Measurements from ENCODE around the gene INTS12.

The INTS12 gene

GRCh38 chr4:105662935-105663675 is 45.4 kb downstream of the INTS12 start:
- Histone ChIP-seq H3K4me1 (ENCODE audit: control insufficient read depth in 1 of 2, insufficient read depth in 1 of 2, low read depth in 1 of 2, low read length in 1 of 2) (no peaks in the 10 kb centered on the region), H3K27ac (no peak overlapping the region), H3K4me3 (ENCODE audit: low read depth in 1 of 2, low read length in 1 of 2) (no peak overlapping the region), H3K36me3 (no peaks in the 10 kb centered on the region), H3K27me3 (no peaks in the 10 kb centered on the region), H3K9me3 (no peaks in the 10 kb centered on the region)
- TF ChIP-seq, protein P1, sequence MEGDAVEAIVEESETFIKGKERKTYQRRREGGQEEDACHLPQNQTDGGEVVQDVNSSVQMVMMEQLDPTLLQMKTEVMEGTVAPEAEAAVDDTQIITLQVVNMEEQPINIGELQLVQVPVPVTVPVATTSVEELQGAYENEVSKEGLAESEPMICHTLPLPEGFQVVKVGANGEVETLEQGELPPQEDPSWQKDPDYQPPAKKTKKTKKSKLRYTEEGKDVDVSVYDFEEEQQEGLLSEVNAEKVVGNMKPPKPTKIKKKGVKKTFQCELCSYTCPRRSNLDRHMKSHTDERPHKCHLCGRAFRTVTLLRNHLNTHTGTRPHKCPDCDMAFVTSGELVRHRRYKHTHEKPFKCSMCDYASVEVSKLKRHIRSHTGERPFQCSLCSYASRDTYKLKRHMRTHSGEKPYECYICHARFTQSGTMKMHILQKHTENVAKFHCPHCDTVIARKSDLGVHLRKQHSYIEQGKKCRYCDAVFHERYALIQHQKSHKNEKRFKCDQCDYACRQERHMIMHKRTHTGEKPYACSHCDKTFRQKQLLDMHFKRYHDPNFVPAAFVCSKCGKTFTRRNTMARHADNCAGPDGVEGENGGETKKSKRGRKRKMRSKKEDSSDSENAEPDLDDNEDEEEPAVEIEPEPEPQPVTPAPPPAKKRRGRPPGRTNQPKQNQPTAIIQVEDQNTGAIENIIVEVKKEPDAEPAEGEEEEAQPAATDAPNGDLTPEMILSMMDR (IDR thresholded peaks at IDR 0.05): no peak

DNA sequence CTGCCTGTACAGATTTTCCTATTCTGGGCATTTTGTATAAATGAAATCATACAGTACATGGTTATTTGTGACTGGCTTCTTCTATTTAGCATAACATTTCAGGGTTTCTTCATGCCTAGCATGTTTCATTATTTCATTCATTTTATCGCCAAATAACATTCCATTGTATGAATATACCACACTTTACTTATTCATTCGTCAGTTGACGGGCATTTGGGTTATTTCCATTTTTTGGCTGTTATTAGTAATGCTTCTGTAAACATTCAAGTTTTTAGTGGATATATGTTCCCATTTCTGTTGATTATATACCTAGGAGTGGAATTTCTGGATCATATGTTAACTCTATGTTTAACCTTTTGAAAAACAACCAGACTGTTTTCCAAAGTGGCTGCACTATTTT is 47.5 kb downstream of the INTS12 start:
- no peaks in the 10 kb centered on the region for H3K9me3 ChIP-seq
- H3K4me1 ChIP-seq (ENCODE audit: control insufficient read depth in 1 of 2, insufficient read depth in 1 of 2, low read depth in 1 of 2, low read length in 1 of 2): no peaks in the 10 kb centered on the region
- TF ChIP-seq, protein P1 (IDR thresholded peaks at IDR 0.05): no peak
- H3K27ac ChIP-seq: no peak overlapping the region
- H3K4me3 ChIP-seq (ENCODE audit: low read depth in 1 of 2, low read length in 1 of 2): no peak overlapping the region
- no peaks in the 10 kb centered on the region for H3K27me3 ChIP-seq
- no peaks in the 10 kb centered on the region for H3K36me3 ChIP-seq

- Histone ChIP-seq H3K4me3 (ENCODE audit: low read depth in 1 of 2, low read length in 1 of 2) (no peak overlapping the region), H3K9me3 (no peaks in the 10 kb centered on the region), H3K36me3 (no peaks in the 10 kb centered on the region), H3K4me1 (ENCODE audit: control insufficient read depth in 1 of 2, insufficient read depth in 1 of 2, low read depth in 1 of 2, low read length in 1 of 2) (no peaks in the 10 kb centered on the region), H3K27me3 (no peaks in the 10 kb centered on the region), H3K27ac (no peak overlapping the region)
- TF ChIP-seq, protein P1 (IDR thresholded peaks at IDR 0.05): no peak
Observed at GRCh38 chr4:105659190-105659589, 49.3 kb downstream of the INTS12 start.

DNA sequence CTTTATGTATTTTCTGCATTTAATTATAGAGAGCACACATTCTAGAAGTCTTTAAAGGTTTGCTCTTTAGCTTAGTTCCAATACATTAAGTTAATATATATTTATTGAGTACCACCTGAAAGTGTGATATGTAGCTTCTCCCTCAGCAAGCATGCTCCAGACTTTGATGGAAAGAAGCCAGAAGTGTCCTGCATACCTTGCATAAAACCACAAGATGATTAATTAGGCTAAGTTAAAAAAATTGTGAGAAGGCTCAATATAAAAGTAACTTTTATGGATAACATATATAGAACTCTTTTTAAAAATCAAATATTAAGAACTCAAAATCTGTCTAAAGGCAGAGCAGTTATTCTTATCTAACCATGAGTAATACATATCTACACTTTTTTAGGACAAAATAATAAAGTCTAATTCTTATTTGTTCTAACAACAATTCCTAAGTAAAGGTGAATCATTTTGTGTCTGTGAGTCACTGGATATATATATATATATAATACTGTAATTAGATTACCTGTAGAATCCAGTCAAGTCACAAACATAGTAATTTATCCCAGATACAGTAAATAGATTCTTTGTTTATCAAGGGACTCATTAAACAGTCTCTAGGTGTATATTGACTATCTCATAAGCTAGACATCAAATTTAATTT is 51.2 kb downstream of the INTS12 start:
- Histone ChIP-seq H3K4me1 (ENCODE audit: control insufficient read depth in 1 of 2, insufficient read depth in 1 of 2, low read depth in 1 of 2, low read length in 1 of 2) (no peaks in the 10 kb centered on the region), H3K27me3 (no peaks in the 10 kb centered on the region), H3K36me3 (no peaks in the 10 kb centered on the region), H3K9me3 (no peaks in the 10 kb centered on the region), H3K27ac (no peak overlapping the region), H3K4me3 (ENCODE audit: low read depth in 1 of 2, low read length in 1 of 2) (no peak overlapping the region)
- TF ChIP-seq, protein P1 (IDR thresholded peaks at IDR 0.05): no peak

DNA sequence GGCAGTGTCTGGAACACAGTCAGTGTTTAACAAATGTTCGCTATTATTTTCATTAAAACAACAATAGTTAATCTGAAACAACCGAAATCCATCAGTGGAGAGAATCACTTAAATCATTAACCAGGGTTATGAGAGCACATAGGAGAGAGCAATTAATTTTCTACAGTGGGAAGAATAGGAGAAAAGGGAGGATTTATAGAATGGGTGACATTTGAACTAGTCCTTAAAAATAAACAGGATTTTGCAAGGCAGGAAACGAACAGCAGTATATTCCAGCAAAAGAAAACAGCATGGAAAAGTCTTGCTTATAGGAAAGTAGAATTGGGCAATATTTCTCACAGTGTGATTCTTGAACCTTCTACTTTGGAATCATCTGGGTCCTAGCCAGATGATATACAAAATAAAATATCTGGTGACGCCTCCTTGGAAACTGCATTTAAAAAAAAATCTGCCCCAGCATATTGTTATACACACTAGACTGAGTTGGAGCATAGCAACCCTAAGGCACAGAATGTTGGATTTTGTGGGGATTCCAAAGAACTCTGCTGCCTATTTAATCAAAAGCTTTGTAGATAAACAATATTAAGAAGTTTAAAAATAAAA is 56.1 kb downstream of the INTS12 start:
- H3K27me3 ChIP-seq: no peaks in the 10 kb centered on the region
- H3K27ac ChIP-seq: no peak overlapping the region
- TF ChIP-seq, protein P1 (IDR thresholded peaks at IDR 0.05): no peak
- H3K9me3 ChIP-seq: no peaks in the 10 kb centered on the region
- H3K36me3 ChIP-seq: no peaks in the 10 kb centered on the region
- H3K4me1 ChIP-seq (ENCODE audit: control insufficient read depth in 1 of 2, insufficient read depth in 1 of 2, low read depth in 1 of 2, low read length in 1 of 2): no peaks in the 10 kb centered on the region
- no peak overlapping the region for H3K4me3 ChIP-seq (ENCODE audit: low read depth in 1 of 2, low read length in 1 of 2)

Data from neutrophil (primary cell).